Heart left ventricle (tissue), 16 donors: ENCODE results near the gene ASCC1. TPM values are rescaled to one million over a fixed set of nuclear protein-coding genes. Genes with fewer than 3 reads are reported as not detected.

Source experiments
- ATAC-seq, 4 donors: fragments of 200-7000 bp; cut with Tn5 transposase; one replicate each; pipeline ENCODE4 v1.9.1; 2020 to 2022; ENCODE audit warnings: moderate library complexity in 4 of 4, mild to moderate bottlenecking in 3 of 4, moderate number of reproducible peaks in 1 of 4
- DNase-seq, 5 donors: peaks; one replicate each; pipeline ENCODE4 v3.0.0-alpha.2; 2020
- H3K27ac ChIP-seq, 12 donors: fragments of 200-600 bp; sonication (generic) in 4 of 12; one replicate each; pipeline versions ENCODE4 v1.5.0 to v1.8.0; 2016 to 2022; ENCODE audit warnings: mild to moderate bottlenecking in 2 of 12
- H3K27me3 ChIP-seq, 9 donors: fragments of 200-600 bp; sonication (generic) in 2 of 9; one replicate each; pipeline versions ENCODE4 v1.5.1 to v1.8.0; 2016 to 2022; ENCODE audit warnings: mild to moderate bottlenecking in 3 of 9
- H3K36me3 ChIP-seq, 9 donors: fragments of 200-600 bp; sonication (generic) in 2 of 9; one replicate each; pipeline versions ENCODE4 v1.5.0 to v1.8.0; 2018 to 2022; ENCODE audit warnings: mild to moderate bottlenecking in 2 of 9
- H3K4me1 ChIP-seq, 12 donors: fragments of 200-600 bp; sonication (generic) in 4 of 12; one replicate each; pipeline versions ENCODE4 v1.5.0 to v1.8.0; 2016 to 2022; ENCODE audit warnings: mild to moderate bottlenecking in 3 of 12
- H3K4me3 ChIP-seq, 12 donors: fragments of 200-600 bp; sonication (generic) in 4 of 12; one replicate each; pipeline versions ENCODE4 v1.5.0 to v1.8.0; 2017 to 2022; ENCODE audit warnings: mild to moderate bottlenecking in 9 of 12, moderate library complexity in 4 of 12
- H3K9me3 ChIP-seq, 12 donors: fragments of 200-600 bp; sonication (generic) in 4 of 12; one replicate each; pipeline versions ENCODE4 v1.5.0 to v1.8.0; 2016 to 2022; ENCODE audit warnings: mild to moderate bottlenecking in 1 of 12
- CTCF ChIP-seq, 12 donors: fragments of 200-600 bp; sonication (generic) in 4 of 12; IDR thresholded peaks; one replicate each; pipeline versions ENCODE4 v1.5.0 to v1.8.0; 2018 to 2022; ENCODE audit warnings: antibody characterized with exemption in 12 of 12, mild to moderate bottlenecking in 5 of 12
- POLR2A ChIP-seq, 2 donors: fragments of 450-650 bp; IDR thresholded peaks; one replicate each; pipeline ENCODE4 v1.6.1; 2017; ENCODE audit warnings: antibody characterized with exemption in 2 of 2, mild to moderate bottlenecking in 2 of 2, moderate library complexity in 2 of 2
- WGBS, 4 donors: extraction: QIAGEN DNeasy Blood & Tissue Kit in 2 of 4; methylation state at CpG; one replicate each; pipeline versions ENCODE4 v1.1.5 to v1.1.7; 2013 to 2018; 5-methylcytosine and 5-hydroxymethylcytosine counted together
- intact Hi-C, 10 donors: fragments of 100-400 bp; cut with DNase I; formaldehyde crosslinking; loops; one replicate each; pipeline versions ENCODE4 v1.11.1 to v1.14.2; 2022
- polyA plus RNA-seq, 2 donors: library from polyadenylated mRNA; stranded (reverse); fragments of 200-250 nt; gene quantifications; one replicate each; pipeline ENCODE4 v1.2.3, GENCODE V29; 2013
- total RNA-seq, 9 donors: library from RNA; depleted of rRNA in 2 of 9; stranded (reverse); fragments of >200 nt in 2 of 9; fragmentation: NEBNext Ultra II Directional in 3 of 9; extraction: Animal tissue kit (Norgen Biotek cat#: 25700) in 3 of 9; gene quantifications; one replicate each; pipeline versions ENCODE4 v1.1.0 to v1.2.4, GENCODE V29; 2016 to 2023
- donor health status: ischemic (EF 13 %, LVEDD 7.1; RV severe dilation, severe dysfunction).
- donor health status: healthy with polysubstance abuse.
- donor health status: DM: no; HTN: yes; CAD: no.
- donor health status: DM: no; HTN: no; CAD: no.
- donor health status: ischemic (EF 25% LVEDD 6.9; RV normal size, moderate dysfunction).
- donor health status: ischemic (EF 25% LVEDD 5.7; RV mildly dilated, moderate dysfunction).
- donor health status: healthy.
- donor health status: DM: yes; HTN: yes; CAD: no.
- donor health status: ischemic (EF 35%, LVEDD 5.7; RV mildly dilated, moderate dysfunction).
- donor health status: nonischemic (EF 11% LVEDD 7.7; RV severe dilation, severe dysfunction).
- donor health status: DM: yes; HTN: yes; CAD: no.
- donor health status: PGD.
- donor health status: ischemic (EF 29% LVEDD 5.4; RV normal size, mild dysfunction).
- donor health status: nonischemic (EF 23%, LVEDD 6.1; RV moderate dilation, normal function).

ASCC1 gene
- total and polyA plus RNA-seq, 11 donors = 12.0 to 49.6 (median 35.3) TPM

- WGBS, 4 donors = 8 to 14% (median 11%) methylated on average over 15 to 19 of the region's 19 CpGs
- no peaks in the 10 kb centered on the region for H3K36me3 ChIP-seq
- H3K4me1 ChIP-seq = peaks cover 23 to 83% (median 53%) of the 10 kb centered on the region in 12 donors
- no peaks in the 10 kb centered on the region for H3K27me3 ChIP-seq
- TF ChIP-seq CTCF (IDR thresholded peaks at IDR 0.05) (no peak), POLR2A (IDR thresholded peaks at IDR 0.05) (peak in 1 of 2 donors; percentile 35)
- ATAC-seq = peak; percentile 81 to 93 (median 90)
- intact Hi-C loops = loop anchor here in 2 of 10 donors (1.0 to 5.0 kb wide), 2 partner anchors 13 to 72 kb away; partner anchors contain the start of gene DDIT4 (in 1 of the 2)
- H3K4me3 ChIP-seq = peak overlapping the region in 10 of 12 donors; percentile 42 to 70 (median 54)
- peak overlapping the region; percentile 75 to 98 (median 92) for H3K27ac ChIP-seq
- no peaks in the 10 kb centered on the region for H3K9me3 ChIP-seq
- peak; percentile 85 to 94 (median 88) for DNase-seq
Observed at GRCh38 chr10:72260239-72260975, 44.3 kb upstream of the ASCC1 start.

GRCh38 chr10:72259491-72260238, 43.6 kb upstream of the ASCC1 start:
- H3K27me3 ChIP-seq = no peaks in the 10 kb centered on the region
- H3K36me3 ChIP-seq = no peaks in the 10 kb centered on the region
- DNase-seq (peak in 1 of 5 donors; percentile 33), ATAC-seq (no peak)
- H3K4me3 ChIP-seq = no peak overlapping the region
- WGBS, 4 donors = 25 to 34% (median 26%) methylated on average over 5 of the region's 5 CpGs
- no peak for TF ChIP-seq POLR2A (IDR thresholded peaks at IDR 0.05)
- no peak for TF ChIP-seq CTCF (IDR thresholded peaks at IDR 0.05)
- intact Hi-C loops = loop anchor here in 4 of 10 donors (1.0 to 5.0 kb wide), 4 partner anchors 13 to 73 kb away; partner anchors contain the start of gene DDIT4 (in 2 of the 4)
- H3K4me1 ChIP-seq = peaks cover 28 to 90% (median 61%) of the 10 kb centered on the region in 12 donors
- H3K9me3 ChIP-seq = no peaks in the 10 kb centered on the region
- peak overlapping the region; percentile 75 to 98 (median 92) for H3K27ac ChIP-seq

- Histone ChIP-seq H3K4me3 (no peak overlapping the region), H3K27me3 (no peaks in the 10 kb centered on the region), H3K27ac (peak overlapping the region; percentile 75 to 98 (median 92)), H3K4me1 (peaks cover 39 to 96% (median 70%) of the 10 kb centered on the region in 12 donors), H3K36me3 (no peaks in the 10 kb centered on the region), H3K9me3 (no peaks in the 10 kb centered on the region)
- no peak for ATAC-seq
- TF ChIP-seq CTCF (IDR thresholded peaks at IDR 0.05) = no peak
- TF ChIP-seq POLR2A (IDR thresholded peaks at IDR 0.05) = no peak
- intact Hi-C loops = loop anchor here in 2 of 10 donors (2.0 to 5.0 kb wide), 2 partner anchors 14 to 69 kb away; partner anchors contain the start of gene DDIT4 (in 1 of the 2)
- WGBS, 4 donors = 94 to 97% (median 94%) methylated on average over 4 of the region's 4 CpGs
- no peak for DNase-seq
Observed at GRCh38 chr10:72258617-72259016, 42.5 kb upstream of the ASCC1 start.
